Uterus (tissue), 2 donors: ENCODE measurements around the gene PLCH2.

Source experiments
- CTCF ChIP-seq, 4 experiments: fragments of 200-600 bp in 2 of 4; fragments of 450-650 bp in 2 of 4; sonication (generic) in 2 of 4; IDR thresholded peaks; one replicate each; pipeline ENCODE4 v1.5.1; 2016 to 2019; ENCODE audit warnings: antibody characterized with exemption in 4 of 4, mild to moderate bottlenecking in 2 of 4, moderate library complexity in 1 of 4
- POLR2A ChIP-seq, 2 donors: fragments of 450-650 bp; IDR thresholded peaks; one replicate each; pipeline ENCODE4 v1.6.1; 2016; ENCODE audit warnings: antibody characterized with exemption in 2 of 2, mild to moderate bottlenecking in 1 of 2, moderate library complexity in 1 of 2

DNA sequence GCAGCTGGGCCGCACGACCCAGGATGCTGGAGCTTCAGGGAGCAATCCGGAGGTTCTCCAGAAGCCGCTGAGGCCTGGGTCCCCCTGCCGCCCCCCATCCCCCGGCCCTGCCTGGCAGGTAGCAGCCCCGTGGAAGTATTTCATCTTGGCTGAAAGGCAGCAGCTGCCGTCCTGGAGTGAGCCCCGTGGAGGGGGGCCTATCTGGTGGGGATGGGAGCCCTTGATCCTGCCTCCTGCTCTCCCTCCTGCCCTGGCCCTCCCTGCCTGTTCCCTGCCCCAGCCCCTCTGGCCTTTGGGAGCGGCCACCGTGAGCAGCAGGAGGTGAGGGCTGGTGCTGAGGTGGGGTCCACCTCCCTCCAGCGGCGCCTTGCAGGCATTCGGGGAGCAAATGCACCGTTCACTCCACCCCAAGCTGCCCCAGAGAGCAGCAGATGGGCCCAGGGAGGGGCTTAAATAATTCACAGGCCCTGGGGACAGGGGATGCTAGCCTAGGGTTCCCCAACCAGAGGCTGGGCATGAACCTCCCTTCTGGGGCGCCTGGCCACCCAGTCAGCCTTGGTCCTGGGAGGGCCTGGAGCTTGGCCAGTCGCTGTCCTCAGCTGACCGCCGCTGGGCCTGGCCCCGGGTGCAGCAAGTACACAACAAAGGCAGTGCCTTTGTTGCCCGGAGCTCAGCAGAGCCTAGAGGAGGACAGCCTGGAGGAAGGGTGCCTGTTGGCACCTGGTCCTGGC lies 23.7 kb upstream of the PLCH2 start:
- TF ChIP-seq CTCF (IDR thresholded peaks at IDR 0.05): no peak
- no peak for TF ChIP-seq POLR2A (IDR thresholded peaks at IDR 0.05)
